Kidney epithelial cell (primary cell): ENCODE measurements around the gene TENT4B. TPM values are rescaled to one million over a fixed set of nuclear protein-coding genes. Genes with fewer than 3 reads are reported as not detected.

Experiments used
- DNase-seq: peaks from one replicate; pipeline ENCODE4 v3.0.0-alpha.2; 2010; ENCODE audit warnings: low read depth
- H3K27me3 ChIP-seq: 2 replicates; pipeline ENCODE4 v1.6.0; 2011; ENCODE audit warnings: low read length; ENCODE audit not compliant: control insufficient read depth, insufficient read depth
- H3K36me3 ChIP-seq: 2 replicates; pipeline ENCODE4 v1.5.1; 2011; ENCODE audit warnings: low read length; ENCODE audit not compliant: control insufficient read depth, insufficient read depth
- H3K4me3 ChIP-seq: 2 replicates; pipeline ENCODE4 v1.5.1; 2011; ENCODE audit warnings: low read depth, mild to moderate bottlenecking, control low read depth, low read length
- total RNA-seq: library from RNA; depleted of rRNA; stranded (reverse); fragments of >200 nt; gene quantifications from 2 replicates; pipeline ENCODE4 v1.2.3, GENCODE V29; 2015
- TF ChIP-seq, protein P1 (sequence below): IDR thresholded peaks from 2 replicates; pipeline ENCODE4 v1.5.1; 2011; ENCODE audit warnings: mild to moderate bottlenecking, moderate library complexity, low read length, control low read depth, inconsistent platforms; ENCODE audit not compliant: insufficient read depth, poor library complexity, severe bottlenecking

TENT4B gene
- total RNA-seq, 1 donor from 2014 or later = 11.0 TPM

DNA sequence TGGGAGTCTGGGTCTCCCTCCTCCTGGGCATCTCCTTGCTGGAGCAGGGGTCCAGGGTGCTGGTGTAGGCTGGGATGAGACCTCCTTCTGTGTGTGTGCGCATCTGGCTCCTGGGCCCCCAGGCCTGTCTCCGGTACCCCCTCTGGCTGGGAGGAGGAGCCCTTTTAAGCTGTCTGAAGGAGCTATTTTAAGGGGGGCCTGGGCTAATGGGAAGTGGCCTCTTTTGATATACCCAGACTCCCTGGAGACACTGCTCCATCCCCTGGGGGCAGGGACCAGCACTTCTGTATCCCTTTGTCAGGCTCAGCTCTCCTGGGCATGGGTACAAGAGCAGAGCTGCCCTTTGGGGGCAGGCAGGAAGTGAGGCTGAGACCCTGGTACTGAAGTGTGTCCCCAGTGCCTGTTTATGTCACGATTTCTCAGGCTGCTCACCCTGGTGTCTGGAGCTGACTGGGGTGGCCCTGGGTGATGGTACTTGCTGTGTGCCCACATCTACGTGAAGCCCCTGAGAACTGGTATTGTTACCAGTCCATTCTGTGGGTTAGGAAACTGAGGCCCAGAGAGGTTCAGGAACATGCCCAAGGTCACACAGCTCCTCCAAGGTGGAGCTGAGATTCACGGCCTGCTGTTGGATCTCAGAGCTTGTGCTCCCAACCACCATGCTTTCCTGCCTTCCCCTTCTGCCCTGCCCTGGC is 119.7 kb downstream of the TENT4B start:
- Histone ChIP-seq H3K4me3 (no peak overlapping the region), H3K36me3 (no peaks in the 10 kb centered on the region), H3K27me3 (no peaks in the 10 kb centered on the region)
- no peak for DNase-seq
- TF ChIP-seq, protein P1, sequence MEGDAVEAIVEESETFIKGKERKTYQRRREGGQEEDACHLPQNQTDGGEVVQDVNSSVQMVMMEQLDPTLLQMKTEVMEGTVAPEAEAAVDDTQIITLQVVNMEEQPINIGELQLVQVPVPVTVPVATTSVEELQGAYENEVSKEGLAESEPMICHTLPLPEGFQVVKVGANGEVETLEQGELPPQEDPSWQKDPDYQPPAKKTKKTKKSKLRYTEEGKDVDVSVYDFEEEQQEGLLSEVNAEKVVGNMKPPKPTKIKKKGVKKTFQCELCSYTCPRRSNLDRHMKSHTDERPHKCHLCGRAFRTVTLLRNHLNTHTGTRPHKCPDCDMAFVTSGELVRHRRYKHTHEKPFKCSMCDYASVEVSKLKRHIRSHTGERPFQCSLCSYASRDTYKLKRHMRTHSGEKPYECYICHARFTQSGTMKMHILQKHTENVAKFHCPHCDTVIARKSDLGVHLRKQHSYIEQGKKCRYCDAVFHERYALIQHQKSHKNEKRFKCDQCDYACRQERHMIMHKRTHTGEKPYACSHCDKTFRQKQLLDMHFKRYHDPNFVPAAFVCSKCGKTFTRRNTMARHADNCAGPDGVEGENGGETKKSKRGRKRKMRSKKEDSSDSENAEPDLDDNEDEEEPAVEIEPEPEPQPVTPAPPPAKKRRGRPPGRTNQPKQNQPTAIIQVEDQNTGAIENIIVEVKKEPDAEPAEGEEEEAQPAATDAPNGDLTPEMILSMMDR = no peak

- no peaks in the 10 kb centered on the region for H3K36me3 ChIP-seq
- H3K27me3 ChIP-seq = no peaks in the 10 kb centered on the region
- TF ChIP-seq, protein P1 = no peak
- no peak overlapping the region for H3K4me3 ChIP-seq
- no peak for DNase-seq
Measured at GRCh38 chr16:50273382-50273690, 120.2 kb downstream of the TENT4B start.

- H3K4me3 ChIP-seq = no peak overlapping the region
- TF ChIP-seq, protein P1 = no peak
- H3K36me3 ChIP-seq = no peaks in the 10 kb centered on the region
- H3K27me3 ChIP-seq = no peaks in the 10 kb centered on the region
- DNase-seq = no peak
Measured at GRCh38 chr16:50273888-50274325, 120.8 kb downstream of the TENT4B start.

DNA sequence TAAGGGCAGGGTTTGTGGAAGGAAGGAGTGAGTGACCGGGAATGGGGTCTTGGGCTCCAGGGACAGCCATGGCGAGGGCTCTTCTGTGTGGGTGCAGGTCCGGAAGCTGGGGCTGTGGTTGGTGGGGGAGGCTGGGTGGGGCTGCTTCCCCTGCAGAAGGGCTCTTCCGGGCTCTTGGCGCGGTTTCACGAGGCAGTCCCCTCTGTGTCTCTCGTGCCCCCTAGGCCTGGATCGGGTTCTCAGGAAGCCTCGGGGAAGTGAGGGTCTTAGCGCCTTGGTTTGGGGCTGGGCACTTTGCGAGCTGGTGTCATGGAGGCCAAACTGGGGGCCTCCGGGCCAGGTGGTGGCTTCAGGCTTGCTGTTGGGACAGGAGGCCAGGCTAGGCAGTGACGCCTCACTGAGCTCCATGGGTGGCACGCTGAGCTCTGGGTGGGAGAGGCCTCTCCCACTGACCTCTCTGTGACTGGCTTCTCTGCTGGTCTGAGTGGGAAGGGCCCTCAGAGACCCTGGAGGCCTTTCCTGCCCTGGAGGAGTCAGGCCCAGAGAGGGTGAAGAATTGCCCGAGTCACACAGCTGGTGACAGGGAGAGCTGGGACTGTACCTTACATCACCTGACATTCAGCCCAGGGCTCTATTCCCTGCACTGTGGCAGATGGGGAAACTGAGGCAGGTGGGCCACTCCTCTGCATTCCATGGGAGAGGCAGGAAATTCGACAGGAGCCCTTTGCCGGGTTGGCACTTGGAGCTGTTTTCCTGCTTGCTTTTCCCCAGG is 121.4 kb downstream of the TENT4B start:
- Histone ChIP-seq H3K36me3 (no peaks in the 10 kb centered on the region), H3K27me3 (no peaks in the 10 kb centered on the region), H3K4me3 (no peak overlapping the region)
- no peak for DNase-seq
- TF ChIP-seq, protein P1 = no peak

- no peaks in the 10 kb centered on the region for H3K27me3 ChIP-seq
- TF ChIP-seq, protein P1 = no peak
- DNase-seq = no peak
- no peak overlapping the region for H3K4me3 ChIP-seq
- no peaks in the 10 kb centered on the region for H3K36me3 ChIP-seq
Measured at GRCh38 chr16:50275098-50275415, 122.0 kb downstream of the TENT4B start.
